ENCODE measurements around the gene CXCL8. TPM values are rescaled to one million over a fixed set of nuclear protein-coding genes. Genes with fewer than 3 reads are reported as not detected.

CXCL8 gene
- total and polyA plus RNA-seq, 4 donors, result 0.33 to 3.8 (median 1.1) TPM

DNA sequence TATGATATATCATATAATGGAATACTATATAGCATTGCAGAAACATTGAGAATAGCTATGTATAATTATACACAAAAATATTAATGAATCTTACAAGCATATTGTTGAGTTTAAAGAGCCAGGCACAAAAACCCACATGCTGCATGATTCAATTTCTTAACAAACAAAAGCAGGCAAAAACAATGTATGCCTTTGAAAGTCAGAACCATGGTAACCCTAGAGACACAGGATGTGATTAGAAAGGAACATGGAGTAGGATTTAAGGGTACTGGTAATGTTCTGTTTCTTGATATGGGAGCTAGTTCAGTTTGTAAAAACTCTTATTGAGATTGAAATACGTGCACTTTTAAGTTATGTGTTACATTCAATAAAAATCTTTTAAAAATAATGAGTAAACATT is 21.5 kb downstream of the CXCL8 start:
- TF ChIP-seq FOXA1 (IDR thresholded peaks at IDR 0.05), result no peak
- TF ChIP-seq, protein P1, sequence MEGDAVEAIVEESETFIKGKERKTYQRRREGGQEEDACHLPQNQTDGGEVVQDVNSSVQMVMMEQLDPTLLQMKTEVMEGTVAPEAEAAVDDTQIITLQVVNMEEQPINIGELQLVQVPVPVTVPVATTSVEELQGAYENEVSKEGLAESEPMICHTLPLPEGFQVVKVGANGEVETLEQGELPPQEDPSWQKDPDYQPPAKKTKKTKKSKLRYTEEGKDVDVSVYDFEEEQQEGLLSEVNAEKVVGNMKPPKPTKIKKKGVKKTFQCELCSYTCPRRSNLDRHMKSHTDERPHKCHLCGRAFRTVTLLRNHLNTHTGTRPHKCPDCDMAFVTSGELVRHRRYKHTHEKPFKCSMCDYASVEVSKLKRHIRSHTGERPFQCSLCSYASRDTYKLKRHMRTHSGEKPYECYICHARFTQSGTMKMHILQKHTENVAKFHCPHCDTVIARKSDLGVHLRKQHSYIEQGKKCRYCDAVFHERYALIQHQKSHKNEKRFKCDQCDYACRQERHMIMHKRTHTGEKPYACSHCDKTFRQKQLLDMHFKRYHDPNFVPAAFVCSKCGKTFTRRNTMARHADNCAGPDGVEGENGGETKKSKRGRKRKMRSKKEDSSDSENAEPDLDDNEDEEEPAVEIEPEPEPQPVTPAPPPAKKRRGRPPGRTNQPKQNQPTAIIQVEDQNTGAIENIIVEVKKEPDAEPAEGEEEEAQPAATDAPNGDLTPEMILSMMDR (IDR thresholded peaks at IDR 0.05; ENCODE audit: low read depth, low read length, missing input control), result no peak
- no peak for TF ChIP-seq JUND (IDR thresholded peaks at IDR 0.05)
- no peak for TF ChIP-seq HNF4A (conservative IDR thresholded peaks at IDR 0.05)
- TF ChIP-seq, protein P2, sequence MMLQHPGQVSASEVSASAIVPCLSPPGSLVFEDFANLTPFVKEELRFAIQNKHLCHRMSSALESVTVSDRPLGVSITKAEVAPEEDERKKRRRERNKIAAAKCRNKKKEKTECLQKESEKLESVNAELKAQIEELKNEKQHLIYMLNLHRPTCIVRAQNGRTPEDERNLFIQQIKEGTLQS (IDR thresholded peaks at IDR 0.05), result no peak
- no peak for TF ChIP-seq FOXA2 (IDR thresholded peaks at IDR 0.05)
- TF ChIP-seq, protein P3, sequence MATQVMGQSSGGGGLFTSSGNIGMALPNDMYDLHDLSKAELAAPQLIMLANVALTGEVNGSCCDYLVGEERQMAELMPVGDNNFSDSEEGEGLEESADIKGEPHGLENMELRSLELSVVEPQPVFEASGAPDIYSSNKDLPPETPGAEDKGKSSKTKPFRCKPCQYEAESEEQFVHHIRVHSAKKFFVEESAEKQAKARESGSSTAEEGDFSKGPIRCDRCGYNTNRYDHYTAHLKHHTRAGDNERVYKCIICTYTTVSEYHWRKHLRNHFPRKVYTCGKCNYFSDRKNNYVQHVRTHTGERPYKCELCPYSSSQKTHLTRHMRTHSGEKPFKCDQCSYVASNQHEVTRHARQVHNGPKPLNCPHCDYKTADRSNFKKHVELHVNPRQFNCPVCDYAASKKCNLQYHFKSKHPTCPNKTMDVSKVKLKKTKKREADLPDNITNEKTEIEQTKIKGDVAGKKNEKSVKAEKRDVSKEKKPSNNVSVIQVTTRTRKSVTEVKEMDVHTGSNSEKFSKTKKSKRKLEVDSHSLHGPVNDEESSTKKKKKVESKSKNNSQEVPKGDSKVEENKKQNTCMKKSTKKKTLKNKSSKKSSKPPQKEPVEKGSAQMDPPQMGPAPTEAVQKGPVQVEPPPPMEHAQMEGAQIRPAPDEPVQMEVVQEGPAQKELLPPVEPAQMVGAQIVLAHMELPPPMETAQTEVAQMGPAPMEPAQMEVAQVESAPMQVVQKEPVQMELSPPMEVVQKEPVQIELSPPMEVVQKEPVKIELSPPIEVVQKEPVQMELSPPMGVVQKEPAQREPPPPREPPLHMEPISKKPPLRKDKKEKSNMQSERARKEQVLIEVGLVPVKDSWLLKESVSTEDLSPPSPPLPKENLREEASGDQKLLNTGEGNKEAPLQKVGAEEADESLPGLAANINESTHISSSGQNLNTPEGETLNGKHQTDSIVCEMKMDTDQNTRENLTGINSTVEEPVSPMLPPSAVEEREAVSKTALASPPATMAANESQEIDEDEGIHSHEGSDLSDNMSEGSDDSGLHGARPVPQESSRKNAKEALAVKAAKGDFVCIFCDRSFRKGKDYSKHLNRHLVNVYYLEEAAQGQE (IDR thresholded peaks at IDR 0.05), result no peak
- no peak for TF ChIP-seq RXRA (IDR thresholded peaks at IDR 0.05)
- TF ChIP-seq NR2F2 (IDR thresholded peaks at IDR 0.05), result no peak
- no peak for TF ChIP-seq RAD21 (IDR thresholded peaks at IDR 0.05)
- TF ChIP-seq, protein P4, sequence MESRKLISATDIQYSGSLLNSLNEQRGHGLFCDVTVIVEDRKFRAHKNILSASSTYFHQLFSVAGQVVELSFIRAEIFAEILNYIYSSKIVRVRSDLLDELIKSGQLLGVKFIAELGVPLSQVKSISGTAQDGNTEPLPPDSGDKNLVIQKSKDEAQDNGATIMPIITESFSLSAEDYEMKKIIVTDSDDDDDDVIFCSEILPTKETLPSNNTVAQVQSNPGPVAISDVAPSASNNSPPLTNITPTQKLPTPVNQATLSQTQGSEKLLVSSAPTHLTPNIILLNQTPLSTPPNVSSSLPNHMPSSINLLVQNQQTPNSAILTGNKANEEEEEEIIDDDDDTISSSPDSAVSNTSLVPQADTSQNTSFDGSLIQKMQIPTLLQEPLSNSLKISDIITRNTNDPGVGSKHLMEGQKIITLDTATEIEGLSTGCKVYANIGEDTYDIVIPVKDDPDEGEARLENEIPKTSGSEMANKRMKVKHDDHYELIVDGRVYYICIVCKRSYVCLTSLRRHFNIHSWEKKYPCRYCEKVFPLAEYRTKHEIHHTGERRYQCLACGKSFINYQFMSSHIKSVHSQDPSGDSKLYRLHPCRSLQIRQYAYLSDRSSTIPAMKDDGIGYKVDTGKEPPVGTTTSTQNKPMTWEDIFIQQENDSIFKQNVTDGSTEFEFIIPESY (IDR thresholded peaks at IDR 0.05), result no peak
- TF ChIP-seq YY1 (IDR thresholded peaks at IDR 0.05), result no peak
- TF ChIP-seq EGR1 (IDR thresholded peaks at IDR 0.05; ENCODE audit: low read depth in 2 of 2), result no peak
- TF ChIP-seq, protein P5, sequence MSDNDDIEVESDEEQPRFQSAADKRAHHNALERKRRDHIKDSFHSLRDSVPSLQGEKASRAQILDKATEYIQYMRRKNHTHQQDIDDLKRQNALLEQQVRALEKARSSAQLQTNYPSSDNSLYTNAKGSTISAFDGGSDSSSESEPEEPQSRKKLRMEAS (IDR thresholded peaks at IDR 0.05), result no peak
- TF ChIP-seq HNF4G (IDR thresholded peaks at IDR 0.05), result no peak
- no peak for TF ChIP-seq TAF1 (conservative IDR thresholded peaks at IDR 0.05)
- no peak for TF ChIP-seq GABPA (IDR thresholded peaks at IDR 0.05 in 1 of 2, conservative IDR thresholded peaks at IDR 0.05 in 1 of 2)
- TF ChIP-seq SP1 (IDR thresholded peaks at IDR 0.05), result no peak

More for the DNA sequence above, 21.5 kb downstream of the CXCL8 start:
- DNase-seq (ENCODE audit: low spot score), result no peak
- no peaks in the 10 kb centered on the region for H3K9me3 ChIP-seq (ENCODE audit: control insufficient read depth in 4 of 4, low read length in 3 of 4)
- no peak overlapping the region for H3K4me3 ChIP-seq (ENCODE audit: low read depth in 1 of 3, low read length in 3 of 3)
- 87% methylated on average over 1 of the region's 1 CpG for WGBS
- H3K27ac ChIP-seq (ENCODE audit: low read depth in 1 of 2, low read length in 2 of 2), result no peak overlapping the region
- no peaks in the 10 kb centered on the region for H3K4me1 ChIP-seq (ENCODE audit: control insufficient read depth in 4 of 4, insufficient read depth in 4 of 4, low read length in 3 of 4)
- H3K27me3 ChIP-seq (ENCODE audit: control insufficient read depth in 4 of 4, insufficient read depth in 4 of 4, low read length in 3 of 4), result no peaks in the 10 kb centered on the region
- no peak overlapping the region for H3K9ac ChIP-seq (ENCODE audit: low read depth in 1 of 2, low read length in 2 of 2)
- H3K36me3 ChIP-seq (ENCODE audit: control insufficient read depth in 4 of 4, insufficient read depth in 3 of 4, low read depth in 1 of 4, low read length in 3 of 4), result no peaks in the 10 kb centered on the region

All from liver (tissue), 9 donors.